DND-41 (cell line): ENCODE data around the gene FADS6.

Experiments
- ATAC-seq: fragments of 200-7000 bp; cut with Tn5 transposase; 3 replicates; pipeline ENCODE4 v1.9.1; 2021; ENCODE audit warnings: low read depth; ENCODE audit not compliant: insufficient read depth
- DNase-seq: peaks from one replicate; pipeline ENCODE4 v3.0.0-alpha.2; 2020
- H2AFZ ChIP-seq: 2 replicates; pipeline ENCODE4 v1.6.0; 2012; ENCODE audit warnings: low read depth, low read length
- H3K27ac ChIP-seq: 2 replicates; pipeline ENCODE4 v1.5.1; 2012; ENCODE audit warnings: low read length, inconsistent platforms
- H3K27me3 ChIP-seq: fragments of 200-600 bp; sonication (generic); 2 replicates; pipeline ENCODE4 v1.6.0; 2012; ENCODE audit warnings: low read length, mild to moderate bottlenecking, inconsistent platforms; ENCODE audit not compliant: insufficient read depth, poor library complexity
- H3K36me3 ChIP-seq: 2 replicates; pipeline ENCODE4 v1.5.1; 2012; ENCODE audit warnings: low read length, inconsistent platforms; ENCODE audit not compliant: insufficient read depth
- H3K4me1 ChIP-seq: 2 replicates; pipeline ENCODE4 v1.5.1; 2012; ENCODE audit warnings: mild to moderate bottlenecking, low read length; ENCODE audit not compliant: insufficient read depth
- H3K4me2 ChIP-seq: 2 replicates; pipeline ENCODE4 v1.6.0; 2012; ENCODE audit warnings: mild to moderate bottlenecking, moderate library complexity, low read length, inconsistent platforms; ENCODE audit not compliant: insufficient read depth
- H3K4me3 ChIP-seq, 2 experiments: fragments of 200-600 bp in 1 of 2; shearing (Covaris generic) in 1 of 2; 2 replicates each; pipeline ENCODE4 v1.5.1; 2012 to 2016; ENCODE audit warnings: inconsistent platforms in 2 of 2, low read length in 2 of 2, mild to moderate bottlenecking in 2 of 2, low read depth in 1 of 2, moderate library complexity in 1 of 2
- H3K79me2 ChIP-seq: 2 replicates; pipeline ENCODE4 v1.6.0; 2012; ENCODE audit warnings: low read length, inconsistent platforms; ENCODE audit not compliant: insufficient read depth
- H3K9ac ChIP-seq: 2 replicates; pipeline ENCODE4 v1.6.0; 2012; ENCODE audit warnings: low read depth, mild to moderate bottlenecking, inconsistent platforms, low read length, moderate library complexity
- H3K9me3 ChIP-seq: 2 replicates; pipeline ENCODE4 v1.5.1; 2012; ENCODE audit warnings: low read length, moderate library complexity, mild to moderate bottlenecking, inconsistent platforms; ENCODE audit not compliant: insufficient read depth, severe bottlenecking
- H4K20me1 ChIP-seq: 2 replicates; pipeline ENCODE4 v1.6.0; 2012; ENCODE audit warnings: low read length; ENCODE audit not compliant: insufficient read depth
- CTCF ChIP-seq: IDR thresholded peaks from 2 replicates; pipeline ENCODE4 v1.5.1; 2012; ENCODE audit warnings: borderline replicate concordance, low read length, moderate library complexity, mild to moderate bottlenecking; ENCODE audit not compliant: poor library complexity, severe bottlenecking; ENCODE audit errors: extremely low read depth
- EZH2 ChIP-seq: IDR thresholded peaks from 3 replicates; pipeline ENCODE4 v1.6.1; 2012; ENCODE audit warnings: borderline replicate concordance, low read depth, mild to moderate bottlenecking, moderate library complexity, low read length, inconsistent platforms; ENCODE audit not compliant: severe bottlenecking

FADS6 gene

DNA sequence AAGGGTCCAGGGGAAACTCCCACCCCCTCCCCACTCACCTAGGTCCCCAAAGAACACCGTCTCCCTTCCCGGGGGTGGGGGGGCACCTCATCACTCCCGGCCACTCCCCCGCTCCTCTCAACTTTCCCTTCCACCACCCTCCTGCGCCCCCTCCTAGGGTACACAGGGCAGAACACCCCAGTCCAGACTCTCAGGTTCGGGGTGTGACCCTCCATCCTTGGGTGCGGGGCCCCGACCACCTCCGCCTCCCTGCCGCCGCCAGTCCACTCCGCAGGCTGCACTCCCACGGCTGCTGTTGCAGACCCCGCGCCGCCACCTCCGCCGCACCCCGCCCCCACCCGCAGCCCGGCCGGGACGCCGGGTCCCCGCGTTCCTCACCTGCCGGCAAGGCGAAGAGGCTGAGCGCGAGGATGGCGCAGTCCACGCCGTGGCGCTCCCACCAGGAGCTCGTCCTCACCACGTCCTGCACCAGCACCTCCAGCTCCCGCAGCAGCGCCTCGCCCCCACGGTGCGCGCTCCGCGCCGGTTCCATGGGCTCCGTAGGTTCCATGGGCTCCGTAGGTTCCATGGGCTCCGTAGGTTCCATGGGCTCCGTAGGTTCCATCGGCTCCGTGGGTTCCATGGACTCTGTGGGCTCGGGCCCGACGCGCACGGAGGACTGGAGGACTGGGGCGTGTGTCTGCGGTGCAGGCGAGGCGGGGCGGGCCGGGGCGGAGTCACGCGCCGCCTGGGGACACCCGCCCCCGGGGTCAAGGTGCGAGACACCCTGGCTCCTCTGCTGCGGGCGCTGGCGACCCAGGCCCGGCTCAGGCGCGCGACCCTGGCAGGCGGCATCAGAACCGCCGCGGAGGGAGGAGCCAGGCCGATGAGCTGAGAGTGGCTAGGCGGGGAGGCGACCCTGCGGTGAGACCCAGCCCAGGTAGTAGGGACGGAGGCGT lies at the start of gene FADS6:
Gene FADS6 (minus strand): TSS at position 660 of the 938 bp plus-strand sequence. CDS start 38 bp downstream, at position 622.
- TF ChIP-seq EZH2 (no peak), CTCF (no peak)
- no peaks in the 10 kb centered on the region for H4K20me1 ChIP-seq
- no peak within 1 kb of the TSS for H3K4me2 ChIP-seq
- no peaks in the 10 kb centered on the region for H3K36me3 ChIP-seq
- ATAC-seq: no peak
- no peak for DNase-seq
- H2AFZ ChIP-seq: no peak within 1 kb of the TSS
- H3K27ac ChIP-seq: no peak within 1 kb of the TSS
- no peaks in the 10 kb centered on the region for H3K4me1 ChIP-seq
- H3K9me3 ChIP-seq: no peaks in the 10 kb centered on the region
- no peaks in the 10 kb centered on the region for H3K79me2 ChIP-seq
- H3K9ac ChIP-seq: no peak within 1 kb of the TSS
- H3K4me3 ChIP-seq: no peak within 1 kb of the TSS
- peaks cover 8% of the 10 kb centered on the region for H3K27me3 ChIP-seq

DNA sequence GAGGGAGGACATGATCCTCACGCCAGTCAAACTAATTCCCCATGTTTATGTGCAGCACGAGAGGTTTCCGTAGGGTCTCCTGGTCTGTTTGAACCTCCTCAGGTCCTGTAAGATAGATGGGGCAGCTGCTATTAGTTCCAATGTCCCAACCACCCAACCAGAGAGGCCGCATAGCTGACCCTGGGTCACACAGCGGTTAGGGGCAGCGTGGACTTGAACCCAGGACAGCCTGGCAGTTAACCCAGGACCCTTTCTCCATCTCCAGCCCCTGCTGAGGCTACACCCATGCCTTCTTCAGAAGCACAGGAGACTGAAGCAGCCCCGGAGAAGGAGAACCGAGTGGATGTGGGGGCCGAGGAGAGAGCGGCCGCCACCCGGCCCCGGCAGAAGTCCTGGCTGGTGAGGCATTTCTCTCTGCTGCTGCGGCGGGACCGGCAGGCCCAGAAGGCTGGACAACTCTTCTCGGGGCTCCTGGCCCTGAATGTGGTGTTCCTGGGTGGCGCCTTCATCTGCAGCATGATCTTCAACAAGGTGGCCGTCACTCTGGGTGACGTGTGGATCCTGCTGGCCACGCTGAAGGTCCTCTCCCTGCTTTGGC lies 47.8 kb upstream of the FADS6 start:
- Histone ChIP-seq H3K27ac (no peak overlapping the region), H3K79me2 (no peaks in the 10 kb centered on the region), H3K27me3 (peaks cover 6% of the 10 kb centered on the region), H3K36me3 (no peaks in the 10 kb centered on the region), H3K9ac (no peak overlapping the region), H2AFZ (no peak overlapping the region), H3K4me2 (no peak overlapping the region), H3K4me3 (no peak overlapping the region), H4K20me1 (0 out of 2 replicates have a peak, but pooled peaks cover 3% of the 10 kb centered on the region), H3K4me1 (no peaks in the 10 kb centered on the region), H3K9me3 (no peaks in the 10 kb centered on the region)
- no peak for TF ChIP-seq CTCF
- no peak for TF ChIP-seq EZH2
- ATAC-seq (no peak), DNase-seq (no peak)

DNA sequence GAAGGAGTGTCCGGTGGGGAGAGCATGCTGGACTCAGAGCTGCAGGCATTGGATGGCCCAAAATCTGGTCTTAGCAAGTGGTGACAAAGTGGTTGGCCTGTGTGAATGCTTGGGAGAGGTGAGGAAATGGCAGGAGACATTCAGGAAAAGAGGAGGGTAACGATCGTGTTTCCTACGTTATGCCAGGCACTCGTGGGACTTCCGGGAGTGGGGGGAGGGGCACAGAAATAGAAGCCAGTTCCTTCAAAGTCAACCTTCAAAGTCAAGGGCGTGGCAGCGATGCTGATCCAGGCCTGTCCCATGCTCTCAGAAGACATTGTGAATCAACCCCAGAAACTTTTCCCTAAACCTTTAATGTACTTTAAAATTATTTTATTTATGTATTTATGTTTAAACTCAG lies 46.1 kb upstream of the FADS6 start:
- DNase-seq: no peak
- TF ChIP-seq CTCF (no peak), EZH2 (no peak)
- Histone ChIP-seq H3K27ac (no peak overlapping the region), H4K20me1 (0 out of 2 replicates have a peak, but pooled peaks cover 3% of the 10 kb centered on the region), H3K27me3 (no peaks in the 10 kb centered on the region), H3K9me3 (no peaks in the 10 kb centered on the region), H3K4me2 (no peak overlapping the region), H2AFZ (no peak overlapping the region), H3K36me3 (no peaks in the 10 kb centered on the region), H3K9ac (no peak overlapping the region), H3K4me1 (no peaks in the 10 kb centered on the region), H3K79me2 (no peaks in the 10 kb centered on the region), H3K4me3 (no peak overlapping the region)
- ATAC-seq: no peak
